Transverse colon (tissue), 4 donors: Measurements from ENCODE around the gene SGPP2. TPM values are rescaled to one million over a fixed set of nuclear protein-coding genes. Genes with fewer than 3 reads are reported as not detected.

Experiments
- DNase-seq: peaks from one replicate; pipeline ENCODE4 v3.0.0-alpha.2; 2019
- H3K27ac ChIP-seq, 4 donors: fragments of 200-600 bp; sonication (generic); 2 replicates each; pipeline ENCODE4 v1.5.1; 2016 to 2018; ENCODE audit warnings: inconsistent platforms in 4 of 4
- H3K27me3 ChIP-seq: fragments of 200-600 bp; sonication (generic); 2 replicates; pipeline ENCODE4 v1.5.1; 2017; ENCODE audit warnings: inconsistent platforms
- H3K36me3 ChIP-seq, 4 donors: fragments of 200-600 bp; sonication (generic); 2 replicates each; pipeline ENCODE4 v1.5.1; 2017 to 2019; ENCODE audit warnings: inconsistent platforms in 4 of 4
- H3K4me1 ChIP-seq, 4 donors: fragments of 200-600 bp; sonication (generic); 2 replicates each; pipeline ENCODE4 v1.5.1; 2017 to 2020; ENCODE audit warnings: inconsistent platforms in 4 of 4
- H3K4me3 ChIP-seq, 4 donors: fragments of 200-600 bp; sonication (generic); 1 replicate in 1 of 4; 2 replicates in 3 of 4; pipeline versions ENCODE4 v1.5.1 to v1.6.1; 2017 to 2019; ENCODE audit warnings: inconsistent platforms in 4 of 4
- H3K9me3 ChIP-seq, 2 donors: fragments of 200-600 bp; sonication (generic); 2 replicates each; pipeline ENCODE4 v1.5.1; 2017 to 2019; ENCODE audit warnings: inconsistent platforms in 2 of 2
- CTCF ChIP-seq, 5 experiments: fragments of 200-600 bp in 3 of 5; fragments of 450-650 bp in 2 of 5; sonication (generic) in 3 of 5; IDR thresholded peaks; 1 replicate in 2 of 5; 2 replicates in 3 of 5; pipeline ENCODE4 v1.5.1; 2016 to 2017; ENCODE audit warnings: antibody characterized with exemption in 5 of 5, inconsistent platforms in 3 of 5, mild to moderate bottlenecking in 2 of 5, moderate library complexity in 1 of 5
- EP300 ChIP-seq: sonication (generic); formaldehyde crosslinking; IDR thresholded peaks from one replicate; pipeline ENCODE4 v1.6.1; 2017; ENCODE audit warnings: antibody characterized with exemption, low read depth
- POLR2A ChIP-seq: fragments of 450-650 bp; IDR thresholded peaks from one replicate; pipeline ENCODE4 v1.6.1; 2016; ENCODE audit warnings: antibody characterized with exemption, mild to moderate bottlenecking, moderate library complexity
- POLR2AphosphoS5 ChIP-seq, 3 donors: sonication (generic); formaldehyde crosslinking; IDR thresholded peaks; one replicate each; pipeline ENCODE4 v1.6.1; 2016; ENCODE audit warnings: antibody characterized with exemption in 3 of 3
- WGBS, 2 donors: methylation state at CpG; one replicate each; pipeline ENCODE4 v1.1.5; 2018; ENCODE audit warnings: low coverage in 1 of 2; 5-methylcytosine and 5-hydroxymethylcytosine counted together
- in situ Hi-C, 4 donors: fragments of 200-750 bp; cut with MboI; loops; one replicate each; pipeline versions ENCODE4 v1.15.0 to v1.15.1; 2017; ENCODE audit warnings: low sequenced_read_pairs in 3 of 4, low pct_ligation_motif_present in 1 of 4, low pct_unique_long_range_greater_than_20kb in 1 of 4
- intact Hi-C: fragments of 100-400 bp; cut with DNase I; formaldehyde crosslinking; loops from one replicate; pipeline ENCODE4 v1.15.1; 2023; ENCODE audit warnings: low total_unique reads
- total RNA-seq, 4 donors: library from RNA; depleted of rRNA; stranded (reverse); fragments of >200 nt; gene quantifications; one replicate each; pipeline ENCODE4 v1.1.0, GENCODE V29; 2016

SGPP2 gene
- total RNA-seq, 4 donors from 2014 or later: 26.5 to 56.5 (median 48.7) TPM

GRCh38 chr2:222465746-222466145 lies 41.4 kb downstream of the SGPP2 start:
- TF ChIP-seq POLR2AphosphoS5 (IDR thresholded peaks at IDR 0.05) (no peak), POLR2A (no peak), EP300 (no peak), CTCF (IDR thresholded peaks at IDR 0.05) (no peak)
- Histone ChIP-seq H3K9me3 (no peaks in the 10 kb centered on the region), H3K4me3 (no peak overlapping the region), H3K27me3 (no peaks in the 10 kb centered on the region), H3K4me1 (no peaks in the 10 kb centered on the region), H3K36me3 (no peaks in the 10 kb centered on the region), H3K27ac (no peak overlapping the region)
- 73 to 83% methylated on average over 1 to 3 of the region's 3 CpGs for WGBS, 2 donors
- intact Hi-C loops (no loop called here), in situ Hi-C loops (no loop called here)
- DNase-seq: no peak

- TF ChIP-seq EP300 (no peak), POLR2AphosphoS5 (IDR thresholded peaks at IDR 0.05) (no peak), POLR2A (no peak), CTCF (IDR thresholded peaks at IDR 0.05) (no peak)
- in situ Hi-C loops: no loop called here
- no peak for DNase-seq
- no peaks in the 10 kb centered on the region for H3K9me3 ChIP-seq
- intact Hi-C loops: no loop called here
- no peak overlapping the region for H3K27ac ChIP-seq
- 66 to 88% methylated on average over 3 to 4 of the region's 4 CpGs for WGBS, 2 donors
- H3K4me1 ChIP-seq: no peaks in the 10 kb centered on the region
- no peaks in the 10 kb centered on the region for H3K36me3 ChIP-seq
- no peaks in the 10 kb centered on the region for H3K27me3 ChIP-seq
- H3K4me3 ChIP-seq: no peak overlapping the region
These were observed 44.0 kb downstream of the SGPP2 start for GRCh38 chr2:222468346-222468745.

GRCh38 chr2:222470802-222471468 lies 46.6 kb downstream of the SGPP2 start:
- WGBS, 2 donors: 73 to 86% methylated on average over 3 to 5 of the region's 5 CpGs
- no peaks in the 10 kb centered on the region for H3K4me1 ChIP-seq
- no peaks in the 10 kb centered on the region for H3K9me3 ChIP-seq
- no peak overlapping the region for H3K4me3 ChIP-seq
- H3K27me3 ChIP-seq: no peaks in the 10 kb centered on the region
- in situ Hi-C loops (no loop called here), intact Hi-C loops (no loop called here)
- no peak for TF ChIP-seq POLR2AphosphoS5 (IDR thresholded peaks at IDR 0.05)
- no peak for TF ChIP-seq EP300
- TF ChIP-seq CTCF (IDR thresholded peaks at IDR 0.05): no peak
- no peak for TF ChIP-seq POLR2A
- H3K27ac ChIP-seq: no peak overlapping the region
- no peak for DNase-seq
- no peaks in the 10 kb centered on the region for H3K36me3 ChIP-seq

- no peaks in the 10 kb centered on the region for H3K9me3 ChIP-seq
- H3K36me3 ChIP-seq: no peaks in the 10 kb centered on the region
- 78 to 91% methylated on average over 4 to 14 of the region's 14 CpGs for WGBS, 2 donors
- no peaks in the 10 kb centered on the region for H3K27me3 ChIP-seq
- intact Hi-C loops: no loop called here
- DNase-seq: no peak
- no peak overlapping the region for H3K27ac ChIP-seq
- H3K4me3 ChIP-seq: no peak overlapping the region
- in situ Hi-C loops: no loop called here
- H3K4me1 ChIP-seq: peaks cover 0 to 3% (median 0%) of the 10 kb centered on the region in 4 donors
- TF ChIP-seq POLR2AphosphoS5 (IDR thresholded peaks at IDR 0.05) (no peak), CTCF (IDR thresholded peaks at IDR 0.05) (no peak), POLR2A (no peak), EP300 (no peak)
These were observed 53.7 kb downstream of the SGPP2 start for GRCh38 chr2:222477962-222478608.
